ENCODE measurements around the gene MAP3K15. TPM values are rescaled to one million over a fixed set of nuclear protein-coding genes. Genes with fewer than 3 reads are reported as not detected.
A peak's percentile ranks its signal among the peaks of the same experiment; 100 is the strongest.

MAP3K15 gene
- polyA plus RNA-seq, 1 donor (not counting 4 experiments of a cell fraction or from before 2014, with no cell fraction given): 0.03 TPM

DNA sequence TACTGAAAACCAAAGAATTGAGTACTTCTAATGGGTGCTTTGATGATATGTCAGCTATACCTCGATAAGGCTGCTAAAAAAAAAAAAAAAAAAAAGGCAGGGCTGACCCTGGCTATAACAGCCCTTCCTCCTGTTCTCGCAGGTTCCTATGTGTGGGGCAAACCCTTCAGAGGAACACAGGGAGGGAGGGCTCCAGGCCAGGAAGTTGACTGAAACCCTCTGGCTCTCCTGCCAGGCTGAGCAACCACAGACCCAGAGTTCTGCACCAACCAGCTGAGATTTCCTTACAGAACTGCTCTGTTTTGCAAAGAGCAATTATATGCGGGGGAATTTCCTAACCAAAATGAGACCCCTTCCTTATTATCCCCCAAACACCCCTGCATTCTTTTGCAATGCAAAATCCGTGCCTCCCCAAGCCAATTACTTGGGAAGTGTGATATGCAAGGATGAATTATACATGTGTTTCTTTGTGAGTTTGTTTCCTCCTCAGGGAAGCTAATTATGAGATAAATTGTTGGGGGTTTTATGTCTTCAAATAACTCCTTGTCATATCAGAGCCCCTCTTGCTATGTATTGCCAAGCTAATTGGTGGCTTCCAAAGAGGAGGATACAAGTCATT, 126.0 kb downstream of the MAP3K15 start:
- TF ChIP-seq, protein P1, sequence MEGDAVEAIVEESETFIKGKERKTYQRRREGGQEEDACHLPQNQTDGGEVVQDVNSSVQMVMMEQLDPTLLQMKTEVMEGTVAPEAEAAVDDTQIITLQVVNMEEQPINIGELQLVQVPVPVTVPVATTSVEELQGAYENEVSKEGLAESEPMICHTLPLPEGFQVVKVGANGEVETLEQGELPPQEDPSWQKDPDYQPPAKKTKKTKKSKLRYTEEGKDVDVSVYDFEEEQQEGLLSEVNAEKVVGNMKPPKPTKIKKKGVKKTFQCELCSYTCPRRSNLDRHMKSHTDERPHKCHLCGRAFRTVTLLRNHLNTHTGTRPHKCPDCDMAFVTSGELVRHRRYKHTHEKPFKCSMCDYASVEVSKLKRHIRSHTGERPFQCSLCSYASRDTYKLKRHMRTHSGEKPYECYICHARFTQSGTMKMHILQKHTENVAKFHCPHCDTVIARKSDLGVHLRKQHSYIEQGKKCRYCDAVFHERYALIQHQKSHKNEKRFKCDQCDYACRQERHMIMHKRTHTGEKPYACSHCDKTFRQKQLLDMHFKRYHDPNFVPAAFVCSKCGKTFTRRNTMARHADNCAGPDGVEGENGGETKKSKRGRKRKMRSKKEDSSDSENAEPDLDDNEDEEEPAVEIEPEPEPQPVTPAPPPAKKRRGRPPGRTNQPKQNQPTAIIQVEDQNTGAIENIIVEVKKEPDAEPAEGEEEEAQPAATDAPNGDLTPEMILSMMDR (optimal IDR thresholded peaks at IDR 0.05 in 1 of 3, IDR thresholded peaks at IDR 0.05 in 1 of 3, conservative IDR thresholded peaks at IDR 0.05 in 1 of 3; ENCODE audit: extremely low read depth in 1 of 3, insufficient read depth in 2 of 3, low read length in 3 of 3): no peak
- no peak for TF ChIP-seq EZH2 (IDR thresholded peaks at IDR 0.05; ENCODE audit: low read length)
- H3K27me3 ChIP-seq (ENCODE audit: control insufficient read depth, extremely low read depth, insufficient read depth, low read length): no peaks in the 10 kb centered on the region
- H3K9me1 ChIP-seq (ENCODE audit: control insufficient read depth, extremely low read depth, insufficient read depth, low read length): no peaks in the 10 kb centered on the region
- dilution Hi-C loops (cut with MboI; ENCODE audit: extremely low pct_ligation_motif_present, low sequenced_read_pairs): no loop called here
- no peak overlapping the region for H3K9ac ChIP-seq (ENCODE audit: control insufficient read depth, extremely low read depth, insufficient read depth, low read length)
- no peaks in the 10 kb centered on the region for H3K36me3 ChIP-seq (ENCODE audit: control insufficient read depth in 2 of 2, extremely low read depth in 1 of 2, insufficient read depth in 2 of 2, low read length in 2 of 2)
- no peak overlapping the region for H3K27ac ChIP-seq (ENCODE audit: control insufficient read depth, insufficient read depth, low read length)
- H2AFZ ChIP-seq (ENCODE audit: control insufficient read depth, low read length): no peak overlapping the region
- FAIRE-seq (no peak), DNase-seq (ENCODE audit: low read depth, low spot score) (no peak)
- H3K4me3 ChIP-seq (ENCODE audit: control insufficient read depth in 2 of 3, extremely low read depth in 1 of 3, insufficient read depth in 2 of 3, low read depth in 1 of 3, low read length in 3 of 3): no peak overlapping the region
- H4K20me1 ChIP-seq (ENCODE audit: control insufficient read depth, extremely low read depth, insufficient read depth, low read length): no peaks in the 10 kb centered on the region
- no peaks in the 10 kb centered on the region for H3K9me3 ChIP-seq (ENCODE audit: control insufficient read depth, low read depth, low read length)
- no peaks in the 10 kb centered on the region for H3K4me1 ChIP-seq (ENCODE audit: control insufficient read depth, extremely low read depth, insufficient read depth, low read length)
- no peaks in the 10 kb centered on the region for H3K79me2 ChIP-seq (ENCODE audit: control insufficient read depth, insufficient read depth, low read length)
- no peak overlapping the region for H3K4me2 ChIP-seq (ENCODE audit: control insufficient read depth, extremely low read depth, insufficient read depth, low read depth, low read length)

DNA sequence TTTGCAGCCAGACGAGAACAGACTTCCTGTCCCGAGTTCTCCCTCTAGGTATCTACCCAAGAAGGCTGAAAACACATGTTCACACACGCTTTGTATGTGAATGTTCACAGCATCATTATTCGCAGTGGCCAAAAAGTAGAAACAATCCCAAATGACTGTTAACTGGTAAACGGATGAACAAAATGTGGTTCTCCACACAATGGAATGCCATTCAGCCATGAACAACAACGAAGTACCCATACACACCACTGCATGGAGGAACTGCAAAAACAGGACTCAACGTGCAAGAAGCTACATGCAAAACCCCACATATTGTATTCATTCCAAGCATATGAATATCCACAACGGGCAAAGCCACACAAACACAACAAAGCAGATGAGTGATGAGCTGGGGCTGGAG, 126.6 kb downstream of the MAP3K15 start:
- Histone ChIP-seq H3K9me1 (ENCODE audit: control insufficient read depth, extremely low read depth, insufficient read depth, low read length) (no peaks in the 10 kb centered on the region), H3K27me3 (ENCODE audit: control insufficient read depth, extremely low read depth, insufficient read depth, low read length) (no peaks in the 10 kb centered on the region), H3K4me3 (ENCODE audit: control insufficient read depth in 2 of 3, extremely low read depth in 1 of 3, insufficient read depth in 2 of 3, low read depth in 1 of 3, low read length in 3 of 3) (no peak overlapping the region), H4K20me1 (ENCODE audit: control insufficient read depth, extremely low read depth, insufficient read depth, low read length) (no peaks in the 10 kb centered on the region), H3K27ac (ENCODE audit: control insufficient read depth, insufficient read depth, low read length) (no peak overlapping the region), H3K4me1 (ENCODE audit: control insufficient read depth, extremely low read depth, insufficient read depth, low read length) (no peaks in the 10 kb centered on the region), H3K79me2 (ENCODE audit: control insufficient read depth, insufficient read depth, low read length) (no peaks in the 10 kb centered on the region), H3K9me3 (ENCODE audit: control insufficient read depth, low read depth, low read length) (no peaks in the 10 kb centered on the region), H2AFZ (ENCODE audit: control insufficient read depth, low read length) (no peak overlapping the region), H3K9ac (ENCODE audit: control insufficient read depth, extremely low read depth, insufficient read depth, low read length) (no peak overlapping the region), H3K4me2 (ENCODE audit: control insufficient read depth, extremely low read depth, insufficient read depth, low read depth, low read length) (no peak overlapping the region), H3K36me3 (ENCODE audit: control insufficient read depth in 2 of 2, extremely low read depth in 1 of 2, insufficient read depth in 2 of 2, low read length in 2 of 2) (no peaks in the 10 kb centered on the region)
- TF ChIP-seq, protein P1 (optimal IDR thresholded peaks at IDR 0.05 in 1 of 3, IDR thresholded peaks at IDR 0.05 in 1 of 3, conservative IDR thresholded peaks at IDR 0.05 in 1 of 3; ENCODE audit: extremely low read depth in 1 of 3, insufficient read depth in 2 of 3, low read length in 3 of 3): no peak
- FAIRE-seq (peak; percentile 87), DNase-seq (ENCODE audit: low read depth, low spot score) (peak; percentile 53)
- dilution Hi-C loops (cut with MboI; ENCODE audit: extremely low pct_ligation_motif_present, low sequenced_read_pairs): no loop called here

Measured in keratinocyte (primary cell).